OCI-LY3 (cell line): ENCODE data around the gene SGCG.

Experiments used
- H2AFZ ChIP-seq: fragments of 200-600, 300-600 bp; shearing (Covaris generic); 2 replicates; pipeline ENCODE4 v1.6.0; 2014; ENCODE audit warnings: antibody characterized with exemption, low read depth, low read length
- H3K27ac ChIP-seq: fragments of 200-600, 300-600 bp; sonication (generic); 2 replicates; pipeline ENCODE4 v1.5.1; 2014; ENCODE audit warnings: mild to moderate bottlenecking, low read length, moderate library complexity, mixed read lengths
- H3K27me3 ChIP-seq: fragments of 200-600, 300-600 bp; sonication (generic); 2 replicates; pipeline ENCODE4 v1.6.1; 2014; ENCODE audit warnings: low read depth, low read length, mixed read lengths
- H3K36me3 ChIP-seq: fragments of 200-600, 300-600 bp; sonication (generic); replicated peaks from 2 replicates; pipeline ENCODE3; 2014; ENCODE audit warnings: low read depth, low read length, mixed read lengths
- H3K4me1 ChIP-seq: fragments of 300-600, 200-600 bp; sonication (generic); 2 replicates; pipeline ENCODE4 v1.6.1; 2014; ENCODE audit warnings: low read length, mixed read lengths
- H3K4me2 ChIP-seq: fragments of 200-600, 300-600 bp; sonication (generic); 2 replicates; pipeline ENCODE4 v1.6.1; 2014; ENCODE audit warnings: low read length, mixed read lengths
- H3K4me3 ChIP-seq: fragments of 300-600, 200-600 bp; sonication (generic); 2 replicates; pipeline ENCODE4 v1.5.1; 2014; ENCODE audit warnings: antibody characterized with exemption, mild to moderate bottlenecking, low read length, moderate library complexity
- H3K79me2 ChIP-seq: fragments of 300-600, 200-600 bp; shearing (Covaris generic); 2 replicates; pipeline ENCODE4 v1.6.1; 2014; ENCODE audit warnings: mild to moderate bottlenecking, low read length, mixed read lengths
- H3K9ac ChIP-seq: fragments of 300-600, 200-600 bp; shearing (Covaris generic); 2 replicates; pipeline ENCODE4 v1.6.0; 2014; ENCODE audit warnings: mild to moderate bottlenecking, low read length, moderate library complexity
- H3K9me3 ChIP-seq: fragments of 200-600, 300-600 bp; shearing (Covaris generic); 2 replicates; pipeline ENCODE4 v1.6.1; 2014; ENCODE audit warnings: low read length, mixed read lengths; ENCODE audit not compliant: insufficient read depth
- H4K20me1 ChIP-seq: fragments of 200-600, 300-600 bp; sonication (generic); 2 replicates; pipeline ENCODE4 v1.6.1; 2016; ENCODE audit warnings: low read length, mixed read lengths; ENCODE audit not compliant: insufficient read depth
- CTCF ChIP-seq: fragments of 200-600, 300-600 bp; sonication (generic); IDR thresholded peaks from 2 replicates; pipeline ENCODE4 v1.5.1; 2014; ENCODE audit warnings: antibody characterized with exemption, low read length, low read depth
- EZH2phosphoT487 ChIP-seq: fragments of 200-600 bp; shearing (Covaris generic); IDR thresholded peaks from 2 replicates; pipeline ENCODE4 v1.6.1; 2018; ENCODE audit warnings: antibody characterized with exemption, mixed run types, low read depth

Gene SGCG

GRCh38 chr13:23254506-23254905 lies 73.7 kb downstream of the SGCG start:
- H3K27me3 ChIP-seq, result no peaks in the 10 kb centered on the region
- H3K4me3 ChIP-seq, result no peak overlapping the region
- no peaks in the 10 kb centered on the region for H3K36me3 ChIP-seq
- H2AFZ ChIP-seq, result no peak overlapping the region
- no peak overlapping the region for H3K4me2 ChIP-seq
- H3K4me1 ChIP-seq, result no peaks in the 10 kb centered on the region
- no peaks in the 10 kb centered on the region for H3K9me3 ChIP-seq
- no peak for TF ChIP-seq CTCF
- TF ChIP-seq EZH2phosphoT487, result no peak
- no peaks in the 10 kb centered on the region for H4K20me1 ChIP-seq
- H3K27ac ChIP-seq, result no peak overlapping the region
- H3K79me2 ChIP-seq, result no peaks in the 10 kb centered on the region
- no peak overlapping the region for H3K9ac ChIP-seq

DNA sequence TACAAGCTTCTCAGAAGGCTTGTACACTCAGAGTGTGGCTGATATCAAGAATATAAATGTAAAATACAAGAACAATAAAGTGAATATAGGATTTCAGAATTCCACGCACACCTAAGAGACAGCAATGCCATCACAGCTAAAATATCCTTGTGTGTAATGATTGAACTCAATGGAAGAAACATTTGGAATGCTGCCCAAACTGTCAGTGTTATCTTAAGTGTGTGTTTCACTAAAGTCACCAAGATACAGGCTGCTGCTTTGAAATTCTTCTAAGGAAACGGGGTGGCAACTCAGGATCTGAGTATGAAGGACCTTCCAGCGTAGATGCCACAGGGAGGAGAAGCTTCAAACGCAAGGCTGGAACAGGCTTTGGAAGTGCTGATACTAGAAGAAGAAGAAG lies 86.8 kb downstream of the SGCG start:
- Histone ChIP-seq H2AFZ (no peak overlapping the region), H3K4me2 (no peak overlapping the region)

DNA sequence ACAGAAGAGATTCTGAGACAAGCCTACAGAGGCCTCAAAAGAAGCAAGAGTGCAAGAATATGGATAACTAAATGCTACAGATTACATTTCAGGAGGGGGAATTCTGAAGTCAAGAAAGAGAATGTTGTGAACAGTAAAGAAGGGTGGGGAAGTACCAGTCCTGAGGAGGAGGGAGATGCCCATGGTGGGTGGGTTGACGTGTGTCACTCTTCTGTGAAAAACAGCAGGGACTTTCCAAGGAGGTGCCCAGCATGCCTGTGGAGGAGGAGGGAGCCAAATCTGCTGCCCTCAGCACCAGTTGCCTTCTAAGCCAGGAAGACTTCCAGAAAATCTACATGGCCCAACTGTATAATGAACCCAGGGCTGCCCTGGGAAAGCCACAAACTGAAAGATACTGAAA lies 87.7 kb downstream of the SGCG start:
- no peak for TF ChIP-seq CTCF
- TF ChIP-seq EZH2phosphoT487, result no peak
- Histone ChIP-seq H3K79me2 (no peaks in the 10 kb centered on the region), H3K9me3 (no peaks in the 10 kb centered on the region), H3K4me2 (no peak overlapping the region), H3K4me1 (no peaks in the 10 kb centered on the region), H3K27ac (no peak overlapping the region), H3K27me3 (peaks cover 8% of the 10 kb centered on the region; the same call in 1 of the 2 replicates), H4K20me1 (no peaks in the 10 kb centered on the region), H3K36me3 (no peaks in the 10 kb centered on the region), H2AFZ (no peak overlapping the region), H3K9ac (no peak overlapping the region), H3K4me3 (no peak overlapping the region)

More for the DNA sequence above, 86.8 kb downstream of the SGCG start:
- no peak overlapping the region for H3K4me3 ChIP-seq
- no peaks in the 10 kb centered on the region for H3K9me3 ChIP-seq
- no peak for TF ChIP-seq EZH2phosphoT487
- peaks cover 8% of the 10 kb centered on the region; the same call in 1 of the 2 replicates for H3K27me3 ChIP-seq
- no peaks in the 10 kb centered on the region for H3K36me3 ChIP-seq
- no peaks in the 10 kb centered on the region for H4K20me1 ChIP-seq
- no peaks in the 10 kb centered on the region for H3K79me2 ChIP-seq
- H3K9ac ChIP-seq, result no peak overlapping the region
- H3K4me1 ChIP-seq, result no peaks in the 10 kb centered on the region
- no peak overlapping the region for H3K27ac ChIP-seq

DNA sequence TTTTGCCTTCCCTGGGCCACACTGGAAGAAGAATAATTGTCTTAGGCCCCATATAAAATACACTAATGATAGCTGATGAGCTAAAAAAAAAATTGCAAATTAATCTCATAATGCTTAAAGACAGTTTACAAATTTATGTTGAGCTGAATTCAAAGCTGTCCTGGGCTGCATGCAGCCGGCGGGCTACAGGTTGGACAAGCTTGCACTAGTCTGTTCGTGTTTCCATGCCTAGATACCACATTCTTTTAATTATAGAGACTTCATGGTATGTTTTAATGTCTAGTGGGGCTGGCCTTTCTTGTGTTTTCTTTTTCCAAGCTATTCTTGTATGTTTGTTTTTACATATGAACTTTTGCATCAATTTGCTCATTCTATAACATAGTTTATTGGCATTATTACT lies 90.6 kb downstream of the SGCG start:
- Histone ChIP-seq H3K79me2 (no peaks in the 10 kb centered on the region), H3K27ac (no peak overlapping the region), H3K9me3 (no peaks in the 10 kb centered on the region), H3K4me2 (no peak overlapping the region), H3K36me3 (no peaks in the 10 kb centered on the region), H3K9ac (no peak overlapping the region), H4K20me1 (no peaks in the 10 kb centered on the region), H3K4me1 (no peaks in the 10 kb centered on the region), H3K4me3 (no peak overlapping the region), H2AFZ (no peak overlapping the region), H3K27me3 (peaks cover 8% of the 10 kb centered on the region; the same call in 1 of the 2 replicates)
- no peak for TF ChIP-seq CTCF
- no peak for TF ChIP-seq EZH2phosphoT487

GRCh38 chr13:23273498-23273897 lies 92.7 kb downstream of the SGCG start:
- Histone ChIP-seq H3K4me1 (no peaks in the 10 kb centered on the region), H3K9me3 (no peaks in the 10 kb centered on the region), H3K9ac (no peak overlapping the region), H3K27ac (no peak overlapping the region), H3K79me2 (no peaks in the 10 kb centered on the region), H3K4me2 (no peak overlapping the region), H2AFZ (no peak overlapping the region), H4K20me1 (no peaks in the 10 kb centered on the region), H3K4me3 (no peak overlapping the region), H3K36me3 (no peaks in the 10 kb centered on the region), H3K27me3 (no peaks in the 10 kb centered on the region)
- no peak for TF ChIP-seq EZH2phosphoT487
- no peak for TF ChIP-seq CTCF
